ENCODE data around the gene EXOC2.
A peak's percentile ranks its signal among the peaks of the same experiment; 100 is the strongest.
"Not testable (repeated sequence)": the region's sequence is repeated elsewhere in the genome, so short reads cannot be mapped to it uniquely, and the experiment has no call there.

The EXOC2 gene

GRCh38 chr6:680251-680650 lies 12.7 kb downstream of the EXOC2 start:
- DNase-seq = no peak

GRCh38 chr6:679282-679681 lies 13.7 kb downstream of the EXOC2 start:
- DNase-seq = no peak

- DNase-seq = no peak
Observed at GRCh38 chr6:678520-678919, 14.4 kb downstream of the EXOC2 start.

GRCh38 chr6:677919-678318 lies 15.0 kb downstream of the EXOC2 start:
- no peak for DNase-seq

- DNase-seq = no peak
Observed at GRCh38 chr6:674956-675355, 18.0 kb downstream of the EXOC2 start.

- no peak for DNase-seq
Observed at GRCh38 chr6:674406-674805, 18.5 kb downstream of the EXOC2 start.

GRCh38 chr6:667253-667927 lies 25.5 kb downstream of the EXOC2 start:
- DNase-seq = no peak

- no peak for DNase-seq
Observed at GRCh38 chr6:665403-666267, 27.3 kb downstream of the EXOC2 start.

- DNase-seq = not testable (repeated sequence)
Observed at GRCh38 chr6:663788-664187, 29.2 kb downstream of the EXOC2 start.

- peak in 1 of 56 donors; percentile 19 for DNase-seq
Observed at GRCh38 chr6:659716-660581, 33.0 kb downstream of the EXOC2 start.

- no peak for DNase-seq
Observed at GRCh38 chr6:658244-658643, 34.7 kb downstream of the EXOC2 start.

GRCh38 chr6:657743-658142 lies 35.2 kb downstream of the EXOC2 start:
- DNase-seq = no peak

GRCh38 chr6:656460-657252 lies 36.3 kb downstream of the EXOC2 start, which contains the start of gene HUS1B:
HUS1B (minus strand) TSS chr6:657100; CDS start chr6:656944, 156 bp downstream.
- DNase-seq = no peak

- no peak for DNase-seq
Observed at GRCh38 chr6:654136-654535, 38.8 kb downstream of the EXOC2 start.

GRCh38 chr6:652865-653264 lies 40.1 kb downstream of the EXOC2 start:
- DNase-seq = no peak

- DNase-seq = no peak
Observed at GRCh38 chr6:650098-650497, 42.8 kb downstream of the EXOC2 start.

GRCh38 chr6:642805-643204 lies 50.1 kb downstream of the EXOC2 start:
- DNase-seq = no peak

GRCh38 chr6:641225-641985 lies 51.5 kb downstream of the EXOC2 start:
- no peak for DNase-seq

GRCh38 chr6:636488-636887 lies 56.5 kb downstream of the EXOC2 start:
- no peak for DNase-seq

- no peak for DNase-seq
Observed at GRCh38 chr6:635233-635632, 57.7 kb downstream of the EXOC2 start.
